Measurements from ENCODE around the gene LRRC8C. TPM values are rescaled to one million over a fixed set of nuclear protein-coding genes. Genes with fewer than 3 reads are reported as not detected.

The LRRC8C gene
- total RNA-seq, 1 donor from 2014 or later: 9.8 TPM

DNA sequence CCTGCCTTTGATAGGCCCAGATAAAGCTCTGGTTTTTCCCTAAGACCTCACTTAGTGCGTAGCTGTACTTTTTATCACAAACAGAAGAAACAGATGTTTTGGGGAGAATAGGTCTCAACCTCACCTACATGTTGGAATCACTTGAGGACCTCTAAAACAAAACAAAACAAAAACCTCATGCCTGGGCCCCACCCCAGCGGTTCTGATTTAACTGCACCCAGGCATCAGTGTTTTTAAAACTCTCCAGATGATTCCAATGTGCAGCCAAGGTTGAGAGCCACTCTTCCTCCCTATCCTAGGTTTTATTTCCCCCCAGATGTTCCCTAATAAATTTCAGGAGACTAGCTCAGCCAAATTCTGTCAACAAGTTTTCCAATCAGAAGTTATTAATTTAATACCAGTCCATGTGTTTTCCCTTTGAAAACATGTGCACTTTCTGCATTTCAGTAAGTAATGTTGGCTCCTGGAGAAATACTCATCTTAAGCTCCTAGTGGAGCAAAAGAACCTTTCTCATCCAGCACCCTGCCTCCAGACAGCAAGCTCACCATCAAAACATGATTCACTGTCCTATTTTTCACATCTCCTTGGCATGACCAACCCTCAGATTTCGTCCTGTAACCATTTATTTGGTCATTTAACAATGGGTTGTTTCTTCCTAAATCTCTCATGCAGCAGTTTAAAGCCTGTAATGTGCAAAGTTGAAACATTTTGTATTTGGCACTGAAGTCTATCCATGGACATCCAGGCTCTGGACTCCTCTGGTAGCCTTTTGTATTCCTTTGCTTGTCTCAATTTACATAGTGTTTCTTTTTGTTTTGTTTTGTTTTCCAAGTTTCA, 27.5 kb downstream of the LRRC8C start:
- DNase-seq (ENCODE audit: low read depth): no peak
- H3K4me3 ChIP-seq (ENCODE audit: low read depth, low read length): no peak overlapping the region
- TF ChIP-seq, protein P1, sequence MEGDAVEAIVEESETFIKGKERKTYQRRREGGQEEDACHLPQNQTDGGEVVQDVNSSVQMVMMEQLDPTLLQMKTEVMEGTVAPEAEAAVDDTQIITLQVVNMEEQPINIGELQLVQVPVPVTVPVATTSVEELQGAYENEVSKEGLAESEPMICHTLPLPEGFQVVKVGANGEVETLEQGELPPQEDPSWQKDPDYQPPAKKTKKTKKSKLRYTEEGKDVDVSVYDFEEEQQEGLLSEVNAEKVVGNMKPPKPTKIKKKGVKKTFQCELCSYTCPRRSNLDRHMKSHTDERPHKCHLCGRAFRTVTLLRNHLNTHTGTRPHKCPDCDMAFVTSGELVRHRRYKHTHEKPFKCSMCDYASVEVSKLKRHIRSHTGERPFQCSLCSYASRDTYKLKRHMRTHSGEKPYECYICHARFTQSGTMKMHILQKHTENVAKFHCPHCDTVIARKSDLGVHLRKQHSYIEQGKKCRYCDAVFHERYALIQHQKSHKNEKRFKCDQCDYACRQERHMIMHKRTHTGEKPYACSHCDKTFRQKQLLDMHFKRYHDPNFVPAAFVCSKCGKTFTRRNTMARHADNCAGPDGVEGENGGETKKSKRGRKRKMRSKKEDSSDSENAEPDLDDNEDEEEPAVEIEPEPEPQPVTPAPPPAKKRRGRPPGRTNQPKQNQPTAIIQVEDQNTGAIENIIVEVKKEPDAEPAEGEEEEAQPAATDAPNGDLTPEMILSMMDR (conservative IDR thresholded peaks at IDR 0.05; ENCODE audit: low read depth, low read length): no peak

- no peak for DNase-seq (ENCODE audit: low read depth)
- TF ChIP-seq, protein P1 (conservative IDR thresholded peaks at IDR 0.05; ENCODE audit: low read depth, low read length): no peak
- H3K4me3 ChIP-seq (ENCODE audit: low read depth, low read length): no peak overlapping the region
Measured at GRCh38 chr1:89665941-89666340, 33.0 kb downstream of the LRRC8C start.

- TF ChIP-seq, protein P1 (conservative IDR thresholded peaks at IDR 0.05; ENCODE audit: low read depth, low read length): no peak
- no peak overlapping the region for H3K4me3 ChIP-seq (ENCODE audit: low read depth, low read length)
- no peak for DNase-seq (ENCODE audit: low read depth)
Measured at GRCh38 chr1:89666640-89667039, 33.7 kb downstream of the LRRC8C start.

- no peak overlapping the region for H3K4me3 ChIP-seq (ENCODE audit: low read depth, low read length)
- TF ChIP-seq, protein P1 (conservative IDR thresholded peaks at IDR 0.05; ENCODE audit: low read depth, low read length): no peak
- no peak for DNase-seq (ENCODE audit: low read depth)
Measured at GRCh38 chr1:89667691-89668090, 34.8 kb downstream of the LRRC8C start.

DNA sequence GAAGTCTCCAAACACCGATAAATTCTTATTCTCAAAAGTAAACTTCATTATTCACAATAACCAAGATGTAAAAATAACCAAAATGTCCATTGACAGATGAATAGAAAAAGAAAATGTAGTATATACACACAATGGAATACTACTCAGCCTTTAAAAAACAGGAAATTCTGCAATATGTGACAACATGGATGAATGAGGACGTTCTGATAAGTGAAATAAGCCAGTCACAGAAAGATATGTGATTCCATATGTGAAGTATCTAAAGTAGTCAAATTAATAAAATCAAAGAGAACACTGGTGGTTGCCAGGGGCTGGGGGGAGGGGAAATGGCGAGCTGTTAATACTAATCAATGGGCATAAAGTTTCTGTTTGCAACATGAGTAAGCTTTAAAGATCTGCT, 36.0 kb downstream of the LRRC8C start:
- TF ChIP-seq, protein P1 (conservative IDR thresholded peaks at IDR 0.05; ENCODE audit: low read depth, low read length): no peak
- H3K4me3 ChIP-seq (ENCODE audit: low read depth, low read length): no peak overlapping the region
- no peak for DNase-seq (ENCODE audit: low read depth)

DNA sequence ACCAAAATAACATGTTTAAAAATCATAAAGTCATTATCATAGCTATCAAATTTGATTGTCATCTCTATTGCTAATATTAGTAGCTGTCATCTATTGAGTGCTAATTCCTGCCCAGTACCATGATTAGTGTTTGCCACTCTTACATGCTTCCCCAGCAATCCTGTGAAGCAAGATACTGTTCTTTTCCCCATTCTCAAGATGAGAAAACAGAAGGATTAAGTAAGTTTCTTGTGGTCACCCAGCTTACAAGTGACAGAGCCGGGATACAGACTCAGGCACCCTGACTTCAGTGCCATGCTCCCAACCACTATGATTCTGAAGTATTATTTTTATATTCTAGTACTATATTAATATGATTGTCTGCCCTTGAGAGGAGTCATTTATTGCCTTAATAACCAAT, 36.5 kb downstream of the LRRC8C start:
- H3K4me3 ChIP-seq (ENCODE audit: low read depth, low read length): no peak overlapping the region
- TF ChIP-seq, protein P1 (conservative IDR thresholded peaks at IDR 0.05; ENCODE audit: low read depth, low read length): no peak
- DNase-seq (ENCODE audit: low read depth): no peak

GRCh38 chr1:89670163-89670562, 37.2 kb downstream of the LRRC8C start:
- TF ChIP-seq, protein P1 (conservative IDR thresholded peaks at IDR 0.05; ENCODE audit: low read depth, low read length): no peak
- no peak for DNase-seq (ENCODE audit: low read depth)
- H3K4me3 ChIP-seq (ENCODE audit: low read depth, low read length): no peak overlapping the region

All from epithelial cell of proximal tubule (primary cell).